Esophagus (tissue), 2 donors: ENCODE measurements around the gene CYP4F2. TPM values are rescaled to one million over a fixed set of nuclear protein-coding genes. Genes with fewer than 3 reads are reported as not detected.
"Not testable (repeated sequence)": the region's sequence is repeated elsewhere in the genome, so short reads cannot be mapped to it uniquely, and the experiment has no call there.

Source experiments
- H3K27ac ChIP-seq, 2 donors: one replicate each; pipeline ENCODE4 v1.5.1; 2013; ENCODE audit warnings: low read depth in 2 of 2, mild to moderate bottlenecking in 2 of 2, inconsistent platforms in 1 of 2, low read length in 1 of 2, moderate library complexity in 1 of 2
- H3K27me3 ChIP-seq, 2 donors: one replicate each; pipeline ENCODE4 v1.6.1; 2013; ENCODE audit warnings: low read length in 2 of 2, control low read depth in 1 of 2, mild to moderate bottlenecking in 1 of 2; ENCODE audit not compliant: insufficient read depth in 2 of 2, control insufficient read depth in 1 of 2
- H3K36me3 ChIP-seq, 2 donors: one replicate each; pipeline ENCODE4 v1.6.1; 2013; ENCODE audit warnings: low read length in 1 of 2; ENCODE audit not compliant: control insufficient read depth in 2 of 2, insufficient read depth in 2 of 2
- H3K4me1 ChIP-seq, 2 donors: one replicate each; pipeline ENCODE4 v1.6.1; 2013; ENCODE audit warnings: low read length in 1 of 2; ENCODE audit not compliant: control insufficient read depth in 2 of 2, insufficient read depth in 2 of 2
- H3K4me3 ChIP-seq, 2 donors: one replicate each; pipeline ENCODE4 v1.5.1; 2013; ENCODE audit warnings: low read length in 2 of 2, mild to moderate bottlenecking in 2 of 2, low read depth in 1 of 2, moderate library complexity in 1 of 2
- H3K9me3 ChIP-seq, 2 donors: one replicate each; pipeline ENCODE4 v1.6.1; 2013; ENCODE audit warnings: mild to moderate bottlenecking in 2 of 2, low read depth in 1 of 2, low read length in 1 of 2, moderate library complexity in 1 of 2; ENCODE audit not compliant: control insufficient read depth in 2 of 2, insufficient read depth in 1 of 2
- WGBS, 2 donors: extraction: QIAGEN DNeasy Blood & Tissue Kit; methylation state at CpG; one replicate each; pipeline ENCODE4 v1.1.7; 2013; 5-methylcytosine and 5-hydroxymethylcytosine counted together
- polyA plus RNA-seq, 2 donors: library from polyadenylated mRNA; stranded (reverse); fragments of 200-250 nt; gene quantifications; one replicate each; pipeline ENCODE4 v1.2.3, GENCODE V29; 2013
- donor health status: healthy with polysubstance abuse.
- donor health status: Bipolar disorder and iron deficiency.

Gene CYP4F2
- polyA plus RNA-seq, 2 donors, result 0.01 to 0.08 TPM

GRCh38 chr19:15891434-15891833 is 6.4 kb downstream of the CYP4F2 start:
- H3K4me1 ChIP-seq, result no peaks in the 10 kb centered on the region
- H3K36me3 ChIP-seq, result no peaks in the 10 kb centered on the region
- H3K4me3 ChIP-seq, result no peak overlapping the region
- H3K27ac ChIP-seq, result no peak overlapping the region
- WGBS, 2 donors, result 65 to 74% methylated on average over 6 of the region's 6 CpGs
- no peaks in the 10 kb centered on the region for H3K27me3 ChIP-seq
- peaks cover 0 to 3% of the 10 kb centered on the region in 2 donors for H3K9me3 ChIP-seq

- not testable (repeated sequence) for H3K27me3 ChIP-seq, H3K36me3 ChIP-seq, H3K4me3 ChIP-seq, H3K4me1 ChIP-seq, H3K9me3 ChIP-seq, H3K27ac ChIP-seq
- WGBS, 2 donors, result 86 to 90% methylated on average over 9 of the region's 9 CpGs
Measured at GRCh38 chr19:15889339-15889738, 8.5 kb downstream of the CYP4F2 start.

DNA sequence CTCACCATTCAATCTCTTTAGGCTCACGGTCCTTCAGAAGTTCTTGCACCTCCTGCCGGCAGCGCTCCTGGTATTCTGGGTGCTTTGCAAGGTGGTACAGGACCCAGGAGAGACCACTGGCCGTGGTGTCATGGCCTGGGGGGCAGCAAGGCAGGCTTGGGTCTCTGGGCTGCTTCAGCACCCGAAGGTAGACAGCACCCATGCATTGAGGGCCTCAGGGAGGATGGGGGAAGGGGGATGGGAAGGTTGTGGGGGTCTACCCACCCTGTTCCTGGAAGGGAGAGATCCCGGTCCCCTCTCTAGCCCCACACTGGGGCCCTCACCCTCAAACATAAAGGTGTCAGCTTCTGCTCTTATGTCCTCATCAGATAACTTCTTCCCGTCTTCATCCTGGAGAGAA is 12.0 kb downstream of the CYP4F2 start:
- H3K36me3 ChIP-seq, result no peaks in the 10 kb centered on the region
- no peak overlapping the region for H3K27ac ChIP-seq
- no peaks in the 10 kb centered on the region for H3K27me3 ChIP-seq
- H3K4me1 ChIP-seq, result no peaks in the 10 kb centered on the region
- 72 to 77% methylated on average over 7 of the region's 7 CpGs for WGBS, 2 donors
- no peak overlapping the region for H3K4me3 ChIP-seq
- no peaks in the 10 kb centered on the region for H3K9me3 ChIP-seq

GRCh38 chr19:15885167-15885566 is 12.7 kb downstream of the CYP4F2 start:
- WGBS, 2 donors, result 72 to 75% methylated on average over 3 of the region's 3 CpGs
- Histone ChIP-seq H3K36me3 (no peaks in the 10 kb centered on the region), H3K4me1 (no peaks in the 10 kb centered on the region), H3K4me3 (no peak overlapping the region), H3K9me3 (no peaks in the 10 kb centered on the region), H3K27ac (no peak overlapping the region), H3K27me3 (no peaks in the 10 kb centered on the region)

- WGBS, 2 donors, result 70 to 77% methylated on average over 3 of the region's 3 CpGs
- H3K4me3 ChIP-seq, H3K9me3 ChIP-seq, H3K27ac ChIP-seq, H3K27me3 ChIP-seq, H3K36me3 ChIP-seq, H3K4me1 ChIP-seq: not testable (repeated sequence)
Measured at GRCh38 chr19:15883329-15883728, 14.5 kb downstream of the CYP4F2 start.

- Histone ChIP-seq H3K27me3 (peaks cover 0 to 4% of the 10 kb centered on the region in 2 donors), H3K36me3 (no peaks in the 10 kb centered on the region), H3K27ac (no peak overlapping the region), H3K4me1 (no peaks in the 10 kb centered on the region), H3K4me3 (no peak overlapping the region), H3K9me3 (no peaks in the 10 kb centered on the region)
- WGBS, 2 donors, result 42 to 51% methylated on average over 4 of the region's 4 CpGs
Measured at GRCh38 chr19:15874821-15875474, 22.9 kb downstream of the CYP4F2 start.

DNA sequence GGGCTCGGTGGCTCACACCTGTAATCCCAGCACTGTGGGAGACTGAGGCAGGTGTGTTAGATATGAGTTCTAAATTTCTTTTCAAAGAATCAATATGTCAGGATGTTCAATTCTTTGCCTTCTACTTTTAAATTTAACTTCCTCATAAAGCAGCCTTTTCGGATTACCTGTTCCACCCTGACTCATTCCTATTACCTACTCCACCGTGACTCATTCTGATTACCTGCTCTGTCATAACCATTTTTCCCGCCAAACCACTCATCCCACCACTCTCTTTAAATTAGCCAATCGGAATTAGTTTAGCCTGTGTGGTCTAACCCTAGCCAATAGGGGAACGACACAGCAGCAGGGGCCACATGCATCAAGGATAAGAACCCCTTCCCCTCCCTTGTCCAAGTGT is 24.1 kb downstream of the CYP4F2 start:
- not testable (repeated sequence) for H3K9me3 ChIP-seq, H3K27me3 ChIP-seq, H3K4me3 ChIP-seq, H3K36me3 ChIP-seq, H3K4me1 ChIP-seq
- WGBS, 2 donors, result 55 to 78% methylated on average over 6 of the region's 6 CpGs
- peak overlapping the region in 1 of 2 donors; percentile 35 for H3K27ac ChIP-seq

DNA sequence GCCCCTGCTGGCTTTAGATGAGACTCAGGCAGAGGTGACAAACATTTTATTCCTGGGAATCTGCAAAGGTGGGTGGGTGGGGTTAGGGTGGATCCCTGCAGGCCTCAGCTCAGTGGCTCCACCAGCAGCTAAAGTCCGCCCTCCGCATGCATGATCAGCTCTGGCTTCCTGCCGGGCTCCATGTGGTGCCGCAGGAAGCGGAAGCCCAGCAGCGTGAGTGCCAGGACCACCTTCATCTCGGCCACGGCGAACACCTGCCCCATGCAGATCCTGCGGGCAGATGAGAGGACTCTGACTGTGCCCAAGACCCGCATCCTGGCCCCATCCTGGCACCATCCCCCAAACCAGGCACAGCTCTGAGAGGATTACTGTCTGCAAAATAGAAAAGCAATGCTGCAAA is 26.3 kb downstream of the CYP4F2 start:
- no peaks in the 10 kb centered on the region for H3K4me1 ChIP-seq
- no peak overlapping the region for H3K27ac ChIP-seq
- H3K27me3 ChIP-seq, result peaks cover 0 to 4% of the 10 kb centered on the region in 2 donors
- no peaks in the 10 kb centered on the region for H3K9me3 ChIP-seq
- H3K4me3 ChIP-seq, result no peak overlapping the region
- 16 to 31% methylated on average over 11 of the region's 11 CpGs for WGBS, 2 donors
- no peaks in the 10 kb centered on the region for H3K36me3 ChIP-seq

DNA sequence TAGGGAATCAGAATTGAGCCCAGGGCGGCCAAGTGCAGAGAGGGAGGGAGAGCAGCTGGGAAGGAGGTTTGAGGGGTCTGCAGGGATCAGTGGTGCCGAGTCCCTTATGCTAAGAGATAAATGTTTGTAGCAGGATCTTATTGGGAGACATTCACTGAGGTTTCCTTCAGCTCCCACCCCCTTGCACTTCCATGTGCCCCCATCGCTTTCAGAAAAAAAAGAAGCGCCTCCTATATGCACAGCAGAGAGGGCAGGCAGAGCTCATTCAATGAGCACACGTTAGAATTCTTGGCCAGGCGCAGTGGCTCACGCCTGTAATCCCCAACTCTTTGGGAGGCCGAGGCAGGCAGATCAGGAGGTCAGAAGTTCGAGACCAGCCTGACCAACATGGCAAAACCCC is 28.0 kb downstream of the CYP4F2 start:
- H3K27me3 ChIP-seq, result peaks cover 0 to under 1% of the 10 kb centered on the region in 2 donors
- 50 to 61% methylated on average over 9 of the region's 9 CpGs for WGBS, 2 donors
- H3K9me3 ChIP-seq, result no peaks in the 10 kb centered on the region
- H3K4me1 ChIP-seq, result no peaks in the 10 kb centered on the region
- no peak overlapping the region for H3K4me3 ChIP-seq
- no peaks in the 10 kb centered on the region for H3K36me3 ChIP-seq
- H3K27ac ChIP-seq, result peak overlapping the region; percentile 55 to 81

DNA sequence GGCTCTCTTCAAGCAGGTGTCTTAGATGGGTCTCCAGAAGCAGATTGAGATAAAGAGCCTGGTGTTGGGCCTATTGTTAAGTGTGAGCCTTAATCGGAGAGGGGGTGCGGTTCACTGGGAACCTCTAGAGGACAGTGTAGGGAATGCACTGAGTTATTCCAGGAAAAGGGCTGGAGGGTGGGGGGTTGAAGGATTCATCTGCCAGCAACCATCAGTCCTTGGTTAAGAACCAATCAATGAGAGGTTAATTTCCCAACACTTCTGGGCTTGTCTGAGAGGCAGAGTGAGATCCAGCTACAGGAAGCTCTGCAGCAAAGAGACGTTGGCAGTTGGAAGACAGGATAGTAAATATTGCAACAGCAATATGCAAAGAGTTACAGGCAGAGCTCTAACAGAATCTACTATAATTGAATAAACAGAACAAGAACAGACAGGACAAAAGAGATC is 28.7 kb downstream of the CYP4F2 start:
- Histone ChIP-seq H3K4me3 (no peak overlapping the region), H3K4me1 (no peaks in the 10 kb centered on the region), H3K27ac (no peak overlapping the region), H3K36me3 (no peaks in the 10 kb centered on the region), H3K27me3 (no peaks in the 10 kb centered on the region), H3K9me3 (no peaks in the 10 kb centered on the region)
- 1 to 3% methylated on average over 3 of the region's 3 CpGs for WGBS, 2 donors
